PFSK-1 (cell line): ENCODE results near the gene CD300E.

Experiments
- FOXP2 ChIP-seq: optimal IDR thresholded peaks from 2 replicates; pipeline ENCODE3; 2011; ENCODE audit warnings: borderline replicate concordance, control low read depth, inconsistent platforms; ENCODE audit not compliant: insufficient read depth; ENCODE audit errors: extremely low read length, extremely low read depth
- POLR2AphosphoS5 ChIP-seq: IDR thresholded peaks from 2 replicates; pipeline ENCODE4 v1.6.1; 2012; ENCODE audit warnings: low read depth, mild to moderate bottlenecking, control low read depth, low read length, moderate library complexity
- SIN3A ChIP-seq: IDR thresholded peaks from 2 replicates; pipeline ENCODE4 v1.6.1; 2012; ENCODE audit warnings: mild to moderate bottlenecking, low read length, moderate library complexity, borderline replicate concordance; ENCODE audit not compliant: insufficient read depth
- TAF1 ChIP-seq: IDR thresholded peaks from 2 replicates; pipeline ENCODE4 v1.6.1; 2012; ENCODE audit warnings: low read length, control low read depth, borderline replicate concordance; ENCODE audit not compliant: insufficient read depth
- TF ChIP-seq, protein P1 (sequence below), 2 experiments: IDR thresholded peaks; 2 replicates each; pipeline versions ENCODE4 v1.6.1 to v1.8.0; 2011 to 2012; ENCODE audit warnings: low read depth in 2 of 2, low read length in 2 of 2, control low read depth in 1 of 2, inconsistent platforms in 1 of 2, mild to moderate bottlenecking in 1 of 2, moderate library complexity in 1 of 2; ENCODE audit not compliant: insufficient read depth in 1 of 2

The CD300E gene

DNA sequence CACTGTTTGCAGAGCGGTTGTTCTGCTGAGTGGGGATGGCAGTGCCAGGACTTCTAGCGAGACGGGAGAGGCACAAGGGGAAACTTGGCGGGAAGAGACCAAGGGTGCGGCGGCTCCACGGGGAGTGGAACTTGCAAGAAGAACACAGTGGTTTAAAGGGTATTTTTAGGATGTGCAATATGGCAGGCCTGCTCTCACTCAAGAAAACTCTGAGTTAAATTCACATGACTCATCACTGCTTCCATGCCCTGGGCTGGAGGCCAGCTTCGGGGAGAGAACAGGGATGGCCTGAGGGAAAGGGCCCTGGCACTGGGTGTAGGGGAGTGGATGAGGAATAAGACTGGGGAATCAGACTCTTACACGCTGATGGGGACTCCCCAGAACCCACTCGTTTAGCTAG is 18.2 kb downstream of the CD300E start:
- TF ChIP-seq TAF1 (no peak), FOXP2 (no peak), POLR2AphosphoS5 (no peak), SIN3A (no peak)
- TF ChIP-seq, protein P1, sequence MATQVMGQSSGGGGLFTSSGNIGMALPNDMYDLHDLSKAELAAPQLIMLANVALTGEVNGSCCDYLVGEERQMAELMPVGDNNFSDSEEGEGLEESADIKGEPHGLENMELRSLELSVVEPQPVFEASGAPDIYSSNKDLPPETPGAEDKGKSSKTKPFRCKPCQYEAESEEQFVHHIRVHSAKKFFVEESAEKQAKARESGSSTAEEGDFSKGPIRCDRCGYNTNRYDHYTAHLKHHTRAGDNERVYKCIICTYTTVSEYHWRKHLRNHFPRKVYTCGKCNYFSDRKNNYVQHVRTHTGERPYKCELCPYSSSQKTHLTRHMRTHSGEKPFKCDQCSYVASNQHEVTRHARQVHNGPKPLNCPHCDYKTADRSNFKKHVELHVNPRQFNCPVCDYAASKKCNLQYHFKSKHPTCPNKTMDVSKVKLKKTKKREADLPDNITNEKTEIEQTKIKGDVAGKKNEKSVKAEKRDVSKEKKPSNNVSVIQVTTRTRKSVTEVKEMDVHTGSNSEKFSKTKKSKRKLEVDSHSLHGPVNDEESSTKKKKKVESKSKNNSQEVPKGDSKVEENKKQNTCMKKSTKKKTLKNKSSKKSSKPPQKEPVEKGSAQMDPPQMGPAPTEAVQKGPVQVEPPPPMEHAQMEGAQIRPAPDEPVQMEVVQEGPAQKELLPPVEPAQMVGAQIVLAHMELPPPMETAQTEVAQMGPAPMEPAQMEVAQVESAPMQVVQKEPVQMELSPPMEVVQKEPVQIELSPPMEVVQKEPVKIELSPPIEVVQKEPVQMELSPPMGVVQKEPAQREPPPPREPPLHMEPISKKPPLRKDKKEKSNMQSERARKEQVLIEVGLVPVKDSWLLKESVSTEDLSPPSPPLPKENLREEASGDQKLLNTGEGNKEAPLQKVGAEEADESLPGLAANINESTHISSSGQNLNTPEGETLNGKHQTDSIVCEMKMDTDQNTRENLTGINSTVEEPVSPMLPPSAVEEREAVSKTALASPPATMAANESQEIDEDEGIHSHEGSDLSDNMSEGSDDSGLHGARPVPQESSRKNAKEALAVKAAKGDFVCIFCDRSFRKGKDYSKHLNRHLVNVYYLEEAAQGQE (IDR thresholded peaks at IDR 0.05; ENCODE audit: insufficient read depth in 1 of 2, low read depth in 2 of 2, low read length in 2 of 2): no peak

DNA sequence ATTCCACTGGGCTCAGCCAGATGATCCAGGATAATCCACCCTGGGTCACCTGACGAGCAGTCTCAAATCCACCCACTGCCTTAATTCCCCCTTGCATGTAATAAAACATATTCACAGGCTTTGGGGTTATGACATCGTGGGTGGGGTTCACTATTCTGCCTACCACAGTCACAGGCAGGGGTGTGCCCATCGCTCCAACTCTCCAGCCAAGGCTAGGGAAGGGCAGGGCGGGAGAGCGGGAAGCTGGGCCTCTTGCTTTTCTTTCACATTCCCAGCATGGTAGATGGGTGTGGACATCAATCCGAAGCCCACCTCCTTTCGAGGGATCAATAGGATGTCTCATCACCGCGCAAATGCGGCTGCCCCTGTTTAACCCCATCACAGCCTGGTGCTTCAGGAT is 18.8 kb downstream of the CD300E start:
- TF ChIP-seq SIN3A (no peak), TAF1 (no peak), POLR2AphosphoS5 (no peak), FOXP2 (no peak)
- TF ChIP-seq, protein P1 (IDR thresholded peaks at IDR 0.05; ENCODE audit: insufficient read depth in 1 of 2, low read depth in 2 of 2, low read length in 2 of 2): no peak

DNA sequence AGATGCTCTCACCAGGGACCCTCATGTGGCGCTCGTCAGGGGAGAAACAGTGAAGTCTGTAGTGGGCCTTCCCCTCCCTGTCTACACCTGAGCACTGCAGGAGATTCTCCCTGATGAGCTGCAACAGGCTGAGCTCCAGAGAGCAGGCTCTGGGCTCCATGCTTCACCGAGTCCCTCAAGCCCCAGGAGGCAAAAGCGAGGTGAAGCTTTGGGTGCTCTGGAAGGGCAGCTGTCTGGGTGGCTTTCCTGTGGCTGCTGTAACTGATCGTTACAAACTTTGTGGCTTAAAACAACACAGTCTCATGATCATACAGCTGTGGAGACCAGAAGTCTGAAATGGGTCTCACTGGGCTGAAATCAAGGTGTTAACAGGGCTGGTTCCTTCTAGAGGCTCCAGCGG is 19.3 kb downstream of the CD300E start:
- TF ChIP-seq POLR2AphosphoS5 (no peak), FOXP2 (no peak), TAF1 (no peak), SIN3A (no peak)
- TF ChIP-seq, protein P1 (IDR thresholded peaks at IDR 0.05; ENCODE audit: insufficient read depth in 1 of 2, low read depth in 2 of 2, low read length in 2 of 2): no peak

DNA sequence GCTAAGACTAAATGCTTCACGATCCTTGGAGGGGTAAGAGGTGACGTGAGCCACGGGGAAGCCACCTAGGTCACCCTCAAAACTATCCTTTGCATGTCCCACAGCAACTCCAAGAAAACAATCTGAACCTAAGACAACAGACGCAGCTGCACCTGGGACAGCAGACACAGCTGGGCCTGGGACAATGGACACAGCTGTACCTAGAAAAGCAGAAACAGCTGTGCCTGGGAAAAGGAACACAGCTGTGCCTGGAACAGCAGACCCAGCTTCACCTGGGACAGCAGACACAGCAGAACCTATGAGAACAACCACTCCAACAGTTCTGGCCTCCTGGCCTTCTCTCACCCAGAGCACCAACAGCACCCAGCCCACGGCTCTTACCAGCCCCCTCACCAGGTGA is 19.8 kb downstream of the CD300E start:
- TF ChIP-seq FOXP2 (no peak), TAF1 (no peak), SIN3A (no peak), POLR2AphosphoS5 (no peak)
- TF ChIP-seq, protein P1 (IDR thresholded peaks at IDR 0.05; ENCODE audit: insufficient read depth in 1 of 2, low read depth in 2 of 2, low read length in 2 of 2): no peak

DNA sequence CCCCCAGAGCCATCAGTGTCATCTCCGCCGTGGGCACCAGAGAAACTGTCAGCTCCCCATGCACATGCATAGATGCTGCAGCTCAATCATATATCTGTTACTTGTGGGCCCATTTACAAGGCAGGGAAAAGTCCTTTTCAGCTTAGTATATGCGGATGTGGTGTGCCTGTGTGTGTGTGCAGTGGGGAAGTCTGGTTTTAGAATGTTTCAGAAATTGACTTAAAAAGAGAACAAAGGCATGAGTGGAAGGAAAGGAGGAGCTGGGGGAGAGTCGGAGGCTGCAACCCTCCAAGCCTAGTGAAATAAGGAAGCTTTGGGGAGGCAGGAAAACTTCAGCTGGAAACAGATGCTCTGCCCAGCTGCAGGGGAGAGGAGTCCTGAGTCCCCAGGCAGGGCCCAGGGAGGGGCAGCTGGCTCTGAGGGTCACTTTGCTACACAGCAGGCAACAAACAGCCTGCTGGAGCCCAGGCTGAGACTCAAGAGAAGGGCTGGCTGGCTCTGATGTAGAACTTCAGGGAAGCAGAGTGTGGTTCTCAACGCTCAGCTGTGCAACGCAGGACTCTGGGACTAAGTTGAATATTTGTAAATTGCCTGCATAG is 20.4 kb downstream of the CD300E start:
- TF ChIP-seq, protein P1 (IDR thresholded peaks at IDR 0.05; ENCODE audit: insufficient read depth in 1 of 2, low read depth in 2 of 2, low read length in 2 of 2): no peak
- no peak for TF ChIP-seq FOXP2
